Esophagus squamous epithelium (tissue), 5 donors: Measurements from ENCODE around the gene TIMM8B. TPM values are rescaled to one million over a fixed set of nuclear protein-coding genes. Genes with fewer than 3 reads are reported as not detected.
A peak's percentile ranks its signal among the peaks of the same experiment; 100 is the strongest.

ENCODE experiments used
- DNase-seq: peaks from one replicate; lab custom pipeline; 2025; lab: John Stamatoyannopoulos, UW
- H3K27ac ChIP-seq, 4 donors: fragments of 200-600 bp; sonication (generic); one replicate each; pipeline ENCODE4 v1.5.1; 2016 to 2019; ENCODE audit warnings: mild to moderate bottlenecking in 1 of 4
- H3K27me3 ChIP-seq, 4 donors: fragments of 200-600 bp; sonication (generic); 1 replicate in 3 of 4; 2 replicates in 1 of 4; pipeline versions ENCODE4 v1.5.1 to v1.6.0; 2017 to 2021; ENCODE audit warnings: antibody characterized with exemption in 1 of 4
- H3K36me3 ChIP-seq, 3 donors: fragments of 200-600 bp; sonication (generic); one replicate each; pipeline ENCODE4 v1.5.1; 2016 to 2019
- H3K4me1 ChIP-seq, 3 donors: fragments of 200-600 bp; sonication (generic); one replicate each; pipeline ENCODE4 v1.5.1; 2017 to 2019
- H3K4me3 ChIP-seq, 4 donors: fragments of 200-600 bp; sonication (generic); 1 replicate in 3 of 4; 2 replicates in 1 of 4; pipeline ENCODE4 v1.5.1; 2016 to 2019; ENCODE audit warnings: mild to moderate bottlenecking in 2 of 4, moderate library complexity in 1 of 4
- H3K9me3 ChIP-seq, 3 donors: fragments of 200-600 bp; sonication (generic); one replicate each; pipeline ENCODE4 v1.5.1; 2016 to 2019
- CTCF ChIP-seq, 6 experiments: fragments of 450-650 bp in 4 of 6; fragments of 200-600 bp in 2 of 6; sonication (generic) in 2 of 6; IDR thresholded peaks; one replicate each; pipeline ENCODE4 v1.5.1; 2016 to 2019; ENCODE audit warnings: antibody characterized with exemption in 6 of 6, mild to moderate bottlenecking in 4 of 6, moderate library complexity in 4 of 6
- POLR2A ChIP-seq, 4 donors: fragments of 450-650 bp; IDR thresholded peaks; one replicate each; pipeline ENCODE4 v1.6.1; 2017; ENCODE audit warnings: antibody characterized with exemption in 4 of 4, mild to moderate bottlenecking in 4 of 4, moderate library complexity in 3 of 4
- WGBS, 2 donors: methylation state at CpG; one replicate each; pipeline ENCODE4 v1.1.5; 2018; 5-methylcytosine and 5-hydroxymethylcytosine counted together
- intact Hi-C: fragments of 100-400 bp; cut with DNase I; formaldehyde crosslinking; loops from one replicate; pipeline ENCODE4 v1.15.0; 2022
- total RNA-seq, 4 donors: library from RNA; depleted of rRNA; stranded (reverse); fragments of >200 nt; gene quantifications; one replicate each; pipeline ENCODE4 v1.1.0, GENCODE V29; 2016
- donor health status: DM: yes; HTN: yes; CAD: no.

The TIMM8B gene
- 10 to 100 TPM; 43.5 to 65.3 (median 62.1) TPM for total RNA-seq

GRCh38 chr11:112086422-112087191 is at the start of gene TIMM8B, which contains the start of gene SDHD:
TIMM8B (minus strand) TSS chr11:112086756; CDS start chr11:112086723, 33 bp downstream.
SDHD (plus strand) TSS chr11:112086873; CDS start chr11:112086908, 35 bp downstream.
- intact Hi-C loops, result loop anchor here (10.0 kb wide), 1 partner anchor 152 kb away; the partner anchor contains the start of gene DIXDC1
- Histone ChIP-seq H3K27me3 (no peaks in the 10 kb centered on the region), H3K27ac (peak within 1 kb of the TSS; percentile 84 to 95 (median 88)), H3K4me1 (peaks cover 21 to 52% (median 27%) of the 10 kb centered on the region in 3 donors), H3K9me3 (no peaks in the 10 kb centered on the region), H3K4me3 (peak within 1 kb of the TSS; percentile 37 to 99 (median 85)), H3K36me3 (peaks cover 15 to 74% (median 28%) of the 10 kb centered on the region in 3 donors)
- TF ChIP-seq POLR2A (IDR thresholded peaks at IDR 0.05), result peak in 3 of 4 donors; percentile 36 to 63 (median 55)
- TF ChIP-seq CTCF (IDR thresholded peaks at IDR 0.05), result peak in 4 of 6 experiments; percentile 27 to 53 (median 44)
- 0 to 2% methylated on average over 15 to 33 of the region's 45 CpGs for WGBS, 2 donors
- peak; percentile 81 for DNase-seq

GRCh38 chr11:112134473-112134872 is 47.9 kb upstream of the TIMM8B start:
- intact Hi-C loops, result no loop called here
- Histone ChIP-seq H3K4me3 (no peak overlapping the region), H3K36me3 (no peaks in the 10 kb centered on the region), H3K27ac (no peak overlapping the region), H3K4me1 (peaks cover 4 to 28% (median 6%) of the 10 kb centered on the region in 3 donors), H3K9me3 (no peaks in the 10 kb centered on the region), H3K27me3 (no peaks in the 10 kb centered on the region)
- TF ChIP-seq CTCF (IDR thresholded peaks at IDR 0.05), result no peak
- TF ChIP-seq POLR2A (IDR thresholded peaks at IDR 0.05), result no peak
- no peak for DNase-seq
- 83 to 90% methylated on average over 3 of the region's 4 CpGs for WGBS, 2 donors

- TF ChIP-seq CTCF (IDR thresholded peaks at IDR 0.05) (no peak), POLR2A (IDR thresholded peaks at IDR 0.05) (no peak)
- no peaks in the 10 kb centered on the region for H3K9me3 ChIP-seq
- no peaks in the 10 kb centered on the region for H3K36me3 ChIP-seq
- H3K4me3 ChIP-seq, result no peak overlapping the region
- peak overlapping the region in 3 of 4 donors; percentile 79 to 83 (median 80) for H3K27ac ChIP-seq
- no peaks in the 10 kb centered on the region for H3K27me3 ChIP-seq
- intact Hi-C loops, result no loop called here
- peaks cover 13 to 46% (median 20%) of the 10 kb centered on the region in 3 donors for H3K4me1 ChIP-seq
- WGBS, 2 donors, result 70 to 80% methylated on average over 1 to 2 of the region's 2 CpGs
- DNase-seq, result no peak
Measured at GRCh38 chr11:112132737-112133136, 46.2 kb upstream of the TIMM8B start.

- peaks cover 13 to 47% (median 20%) of the 10 kb centered on the region in 3 donors for H3K4me1 ChIP-seq
- no peak overlapping the region for H3K4me3 ChIP-seq
- TF ChIP-seq CTCF (IDR thresholded peaks at IDR 0.05) (no peak), POLR2A (IDR thresholded peaks at IDR 0.05) (no peak)
- H3K36me3 ChIP-seq, result no peaks in the 10 kb centered on the region
- no peak for DNase-seq
- no peaks in the 10 kb centered on the region for H3K9me3 ChIP-seq
- H3K27me3 ChIP-seq, result no peaks in the 10 kb centered on the region
- 83 to 88% methylated on average over 5 of the region's 5 CpGs for WGBS, 2 donors
- intact Hi-C loops, result no loop called here
- H3K27ac ChIP-seq, result peak overlapping the region in 3 of 4 donors; percentile 62 to 84 (median 83)
Measured at GRCh38 chr11:112129656-112130055, 43.1 kb upstream of the TIMM8B start.
